Kidney glomerular epithelial cell (primary cell): ENCODE measurements around the gene METRN.
A peak's percentile ranks its signal among the peaks of the same experiment; 100 is the strongest.
"Not testable (repeated sequence)": the region's sequence is repeated elsewhere in the genome, so short reads cannot be mapped to it uniquely, and the experiment has no call there.

Experiments used
- DNase-seq: peaks from one replicate; lab custom pipeline; 2025; lab: John Stamatoyannopoulos, UW

The METRN gene

DNA sequence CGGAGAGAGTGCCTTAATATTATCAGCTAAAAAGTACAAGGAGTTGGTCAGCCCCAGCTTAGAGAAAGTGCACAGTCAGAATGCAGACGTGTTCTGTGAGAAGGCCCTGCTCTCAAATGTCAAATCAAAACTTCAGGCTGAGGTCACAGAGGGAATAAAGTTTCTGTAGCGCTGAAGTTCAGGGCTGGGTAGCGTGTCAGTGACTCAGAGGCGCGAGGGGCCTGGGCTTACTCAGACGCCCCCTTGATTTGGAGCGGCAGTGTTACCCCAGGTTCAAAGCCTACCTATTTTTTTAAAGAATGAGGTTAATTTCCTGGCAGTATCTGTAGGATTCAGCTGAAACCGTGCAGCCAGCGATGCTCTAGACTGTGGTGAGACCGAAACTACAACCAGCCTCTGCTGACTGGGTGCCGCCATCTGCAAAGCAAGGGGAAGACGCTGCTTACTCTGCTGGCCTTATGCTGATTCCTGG is 21.1 kb downstream of the METRN start:
- no peak for DNase-seq

DNA sequence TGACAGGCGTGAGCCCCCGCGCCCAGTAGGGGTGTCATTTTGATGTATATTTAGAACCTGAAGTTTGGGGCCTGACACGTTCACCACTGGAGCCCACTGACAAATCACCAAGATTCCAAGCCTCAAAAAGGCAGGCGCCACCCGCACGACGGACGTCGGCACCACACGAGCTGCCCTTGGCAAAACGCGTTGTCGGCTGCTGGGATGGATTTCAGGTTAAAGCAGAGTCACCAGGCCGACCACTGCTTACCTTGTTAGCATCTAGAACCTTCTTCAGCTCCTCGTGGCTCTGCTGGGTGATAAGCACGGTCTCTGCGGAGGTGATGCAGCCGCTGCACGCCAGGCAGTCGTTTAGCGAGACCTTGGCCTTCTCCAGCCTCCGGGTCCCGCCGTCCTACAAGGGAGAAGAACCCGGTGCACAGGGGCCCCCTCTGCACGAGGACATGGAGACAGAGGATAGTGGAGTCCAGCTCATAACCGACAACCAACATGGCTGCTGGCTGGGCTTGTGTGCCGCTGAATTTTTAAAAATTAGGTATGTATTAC is 22.1 kb downstream of the METRN start:
- DNase-seq, result no peak

DNA sequence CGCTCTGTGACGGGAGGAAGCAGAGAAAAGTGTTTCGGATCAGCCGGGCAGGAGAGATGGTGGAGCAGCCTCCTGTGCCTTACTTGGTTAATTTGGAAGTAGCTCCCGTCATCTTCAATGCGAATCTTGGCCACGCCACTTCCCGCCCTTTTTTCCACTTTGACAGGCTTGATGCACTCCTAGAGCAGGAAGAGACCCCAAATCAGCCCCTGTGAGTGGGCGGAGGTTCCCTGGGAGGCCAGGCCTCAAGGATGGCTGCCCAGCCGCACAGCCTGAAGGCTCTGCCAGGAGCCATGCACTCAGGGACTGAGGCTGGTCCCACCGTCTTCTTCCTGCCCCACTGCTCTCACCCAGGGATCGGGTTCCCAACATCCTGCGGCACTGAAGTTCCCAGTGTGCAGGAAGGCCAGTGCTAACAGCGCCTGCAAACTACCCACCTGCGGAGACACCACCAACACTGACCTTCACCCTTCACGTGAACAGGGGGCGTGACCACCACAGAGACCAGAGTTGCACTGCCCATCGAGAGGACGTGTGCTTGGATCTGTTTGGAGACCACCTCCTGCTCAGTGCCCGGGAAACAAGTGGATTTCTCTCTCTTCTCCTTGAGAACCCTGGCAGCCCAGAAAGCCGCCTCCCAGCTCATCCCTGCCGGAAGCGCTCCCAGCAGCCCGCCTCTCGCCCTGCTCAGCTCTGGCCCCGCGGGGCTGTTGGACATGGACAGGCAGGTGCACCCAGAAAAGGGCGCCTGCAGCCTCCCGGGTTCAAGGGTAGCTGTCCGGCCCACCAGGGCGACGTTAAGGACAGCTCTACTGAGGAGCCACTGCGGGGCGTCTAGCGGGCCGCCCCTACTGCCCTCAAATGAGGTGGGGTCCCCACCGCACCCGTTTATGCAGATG is 24.9 kb downstream of the METRN start:
- no peak for DNase-seq

DNA sequence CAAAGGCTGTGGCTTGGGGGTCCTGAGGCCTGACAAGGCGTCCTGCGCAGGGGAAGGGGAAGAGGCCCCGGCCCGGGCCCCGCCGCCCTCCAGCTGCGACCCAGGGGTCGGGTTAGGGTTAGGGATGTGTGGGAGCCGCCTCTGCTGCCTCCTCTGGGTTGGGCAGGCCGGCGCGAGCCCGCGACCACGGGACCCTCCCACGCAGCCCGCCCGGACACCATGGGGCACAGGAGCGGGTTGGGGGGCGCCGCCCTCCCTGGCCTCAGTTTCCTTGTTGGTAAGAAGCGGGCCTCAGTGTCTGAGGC is 25.5 kb downstream of the METRN start:
- no peak for DNase-seq

DNA sequence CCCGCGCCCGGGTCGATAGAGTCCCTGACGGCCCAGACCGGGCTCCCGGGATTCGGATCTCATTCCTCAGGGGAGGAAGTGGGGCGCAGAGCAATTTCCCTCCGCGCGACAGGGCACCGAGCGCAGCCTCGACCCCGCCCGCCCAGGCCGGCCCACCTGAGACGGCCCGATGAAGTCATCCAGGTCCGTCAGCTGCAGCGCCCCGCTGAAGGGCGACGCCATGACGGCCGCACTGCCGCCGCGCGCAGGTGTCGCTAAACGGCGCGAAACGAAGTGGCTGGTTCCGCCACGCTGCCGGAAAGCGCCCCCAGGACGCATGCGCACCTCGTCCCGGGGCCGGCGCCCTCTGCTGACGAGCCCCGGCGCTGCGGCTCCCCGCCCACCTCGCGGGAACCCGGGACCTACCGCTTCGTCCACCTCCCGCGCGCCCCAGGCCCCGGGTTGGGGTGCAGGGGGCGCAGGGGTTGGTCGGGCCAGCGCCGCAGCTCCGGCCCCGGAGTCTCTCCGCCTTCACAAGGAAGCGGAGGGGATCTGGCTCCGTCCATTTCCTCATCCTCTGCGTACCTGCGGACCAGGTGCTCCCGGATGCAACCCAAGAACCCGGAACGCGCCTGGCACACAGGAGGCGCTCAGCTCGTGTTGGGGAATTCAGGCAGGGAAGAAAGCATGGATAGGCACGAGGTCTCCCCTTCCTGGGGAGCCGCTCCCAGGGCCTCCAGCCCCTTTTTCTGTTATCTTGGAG is 26.0 kb downstream of the METRN start, which contains the start of gene CIAO3:
Gene CIAO3 (minus strand): TSS at position 234 of the 742 bp plus-strand sequence. CDS start 12 bp downstream, at position 222.
- peak; percentile 67 for DNase-seq

DNA sequence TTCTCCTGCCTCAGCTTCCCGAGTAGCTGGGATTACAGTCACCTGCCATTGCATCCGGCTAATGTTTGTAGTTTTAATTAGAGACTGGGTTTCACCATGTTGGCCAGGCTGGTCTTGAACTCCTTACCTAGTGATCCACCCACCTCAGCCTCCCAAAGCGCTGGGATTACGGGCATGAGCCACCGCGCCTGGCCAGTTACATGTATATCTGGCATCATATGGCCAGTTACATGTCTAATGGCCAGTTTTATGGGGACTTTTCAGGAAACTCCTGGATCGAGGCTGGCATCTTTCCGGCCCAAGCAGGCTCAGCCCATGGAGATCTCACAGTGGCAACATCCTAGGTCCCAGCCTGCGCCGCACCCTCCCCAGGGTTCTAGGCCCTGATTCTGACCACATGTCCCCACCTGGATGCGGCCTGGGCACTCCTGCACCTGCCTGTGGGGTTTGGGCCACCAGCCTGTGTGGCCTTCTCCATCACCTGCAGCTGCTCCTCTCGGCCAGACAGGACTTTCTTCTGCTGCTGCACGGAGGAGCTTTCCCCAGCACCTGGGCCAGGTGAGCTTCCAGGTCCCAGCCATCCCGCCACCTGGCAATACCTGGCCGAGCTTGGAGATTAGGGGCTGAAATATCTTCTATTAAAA is 27.2 kb downstream of the METRN start:
- DNase-seq, result no peak

DNA sequence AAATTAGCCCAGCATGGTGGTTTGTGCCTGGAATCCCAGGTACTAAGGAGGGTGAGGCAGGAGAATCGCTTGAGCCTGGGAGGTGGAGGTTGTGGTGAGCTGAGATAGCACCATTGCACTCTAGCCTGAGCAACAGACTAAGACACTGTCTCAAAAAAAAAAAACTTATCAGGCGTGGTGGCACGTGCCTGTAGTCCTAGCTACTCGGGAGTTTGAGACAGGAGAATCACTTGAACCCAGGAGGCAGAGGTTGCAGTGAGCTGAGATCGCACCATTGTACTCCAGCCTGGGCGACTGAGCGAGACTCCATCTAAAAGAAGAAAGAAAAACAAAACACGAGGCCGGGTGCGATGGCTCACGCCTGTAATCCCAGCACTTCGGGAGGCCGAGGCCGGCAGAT is 28.0 kb downstream of the METRN start:
- DNase-seq, result not testable (repeated sequence)

DNA sequence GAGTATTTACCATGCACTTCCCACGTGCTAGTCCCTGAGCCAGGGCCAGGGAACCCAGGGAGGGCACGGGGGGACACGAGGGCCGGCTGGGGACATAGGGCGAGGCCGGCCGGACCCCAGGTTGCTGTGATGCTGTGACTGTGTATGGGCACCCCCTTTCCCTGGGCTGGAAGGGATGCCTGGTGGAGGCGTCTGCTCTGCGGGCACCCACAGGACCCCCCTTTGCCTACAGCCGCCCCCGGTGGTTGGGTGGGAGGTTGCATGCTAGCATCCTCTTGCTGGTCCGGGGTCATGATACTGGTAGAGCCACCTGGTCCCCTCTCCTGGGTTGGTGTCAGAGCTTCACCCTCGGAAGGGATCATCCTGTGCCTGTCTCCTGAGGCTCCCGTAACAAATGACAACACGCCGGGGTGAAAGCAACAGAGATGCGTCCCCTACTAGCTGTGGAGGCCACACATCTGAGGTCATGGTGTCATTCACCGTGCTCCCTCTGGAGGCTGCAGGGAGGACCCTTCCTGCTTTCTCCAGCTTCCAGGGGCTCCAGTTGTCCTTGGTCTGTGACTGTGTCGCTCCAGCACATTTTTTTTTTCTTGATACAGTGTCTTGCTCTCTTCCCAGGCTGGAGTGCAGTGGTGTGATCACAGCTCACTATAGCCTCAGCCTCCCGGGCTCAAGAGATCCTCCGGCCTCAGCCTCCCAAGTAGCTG is 29.0 kb downstream of the METRN start:
- no peak for DNase-seq

DNA sequence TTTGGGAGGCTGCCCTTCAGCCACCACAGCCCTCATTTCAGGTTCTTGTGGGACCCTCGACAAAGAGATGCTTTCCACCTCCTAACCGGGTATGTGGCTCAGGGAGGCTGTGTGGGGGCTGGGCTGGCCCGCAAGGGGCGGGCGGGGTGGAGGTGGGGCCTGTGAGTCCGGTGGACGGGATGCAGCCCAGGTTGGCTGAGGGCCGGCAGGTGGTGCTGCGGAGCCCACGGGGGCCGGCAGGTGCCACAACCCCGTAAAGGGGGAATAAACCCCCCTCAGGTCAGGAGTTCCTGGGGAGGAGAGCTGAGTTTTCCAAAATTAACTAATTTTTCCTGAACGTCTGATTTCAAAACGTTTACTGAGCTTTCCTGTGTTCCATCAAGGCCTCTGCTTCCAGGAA is 30.8 kb downstream of the METRN start:
- DNase-seq, result no peak

DNA sequence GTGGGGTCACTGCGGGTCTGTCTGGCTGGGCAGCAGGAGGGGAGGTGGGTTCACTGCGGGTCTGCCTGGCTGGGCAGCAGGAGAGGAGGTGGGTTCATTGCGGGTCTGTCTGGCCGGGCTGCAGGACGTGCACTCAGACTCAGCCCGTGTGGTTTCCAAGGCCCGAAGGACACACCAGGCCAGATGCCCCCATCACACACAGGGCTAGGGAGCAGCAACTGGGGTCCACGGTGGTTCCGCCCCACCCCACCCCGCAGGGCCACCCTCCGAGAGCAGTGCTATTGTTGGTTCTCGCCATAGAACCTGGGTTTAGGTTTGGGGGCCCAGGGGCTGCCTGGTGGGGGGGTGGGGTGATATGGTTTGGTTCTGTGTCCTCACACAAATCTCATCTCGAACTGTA is 31.7 kb downstream of the METRN start:
- DNase-seq, result no peak

DNA sequence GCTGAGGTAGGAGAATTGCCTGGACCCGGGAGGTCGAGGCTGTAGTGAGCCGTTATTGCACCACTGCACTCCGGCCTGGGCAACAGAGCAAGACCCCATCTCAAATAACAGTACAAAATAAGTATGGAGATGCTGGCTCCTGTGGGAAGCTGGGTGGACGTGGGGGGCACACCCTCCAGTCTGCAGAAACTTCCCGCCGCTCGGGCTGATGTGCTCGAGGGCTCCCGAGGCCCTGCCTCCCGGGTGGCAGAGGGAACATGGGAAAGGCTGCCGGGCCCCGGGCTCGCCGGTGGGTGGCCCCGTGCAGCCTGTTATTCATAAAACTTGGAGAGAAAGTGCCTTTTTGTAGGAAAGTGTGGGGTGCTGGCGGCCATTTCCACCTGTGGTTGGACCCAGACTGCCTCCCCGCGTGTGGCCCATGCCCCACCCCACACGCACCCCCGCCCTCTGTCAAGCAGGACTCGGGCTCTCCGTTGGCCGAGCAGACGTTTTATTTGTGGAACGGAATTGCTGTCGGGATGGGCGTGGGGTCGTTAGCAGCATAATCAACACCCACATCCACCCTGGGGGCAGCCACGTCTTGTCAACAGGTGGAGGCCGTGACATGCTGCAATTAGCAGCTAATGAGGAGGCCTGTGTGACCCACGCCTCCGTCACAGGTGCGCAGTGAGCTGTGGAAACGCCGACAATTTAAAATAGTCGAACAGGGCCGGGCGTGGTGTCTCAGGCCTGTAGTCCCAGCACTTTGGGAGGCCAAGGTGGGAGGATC is 33.2 kb downstream of the METRN start:
- no peak for DNase-seq

DNA sequence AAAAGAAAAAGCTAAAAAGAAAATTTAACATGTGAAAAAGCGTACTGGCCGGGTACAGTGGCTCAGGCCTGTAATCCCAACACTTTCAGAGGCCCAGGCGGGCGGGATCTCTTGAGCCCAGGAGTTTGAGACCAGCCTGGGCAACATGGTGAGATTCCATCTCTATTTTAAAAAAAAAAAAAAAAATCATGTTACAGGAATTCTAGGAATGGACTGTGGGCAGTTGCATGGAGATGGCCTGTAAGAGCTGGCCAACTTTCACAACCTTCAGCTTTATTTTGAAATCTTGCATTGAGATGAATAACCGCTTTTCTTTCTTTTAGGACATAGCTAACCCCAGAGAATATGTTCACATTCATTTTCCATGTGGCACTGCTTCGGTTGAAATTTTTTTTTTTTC is 34.1 kb downstream of the METRN start:
- DNase-seq, result peak; percentile 26

DNA sequence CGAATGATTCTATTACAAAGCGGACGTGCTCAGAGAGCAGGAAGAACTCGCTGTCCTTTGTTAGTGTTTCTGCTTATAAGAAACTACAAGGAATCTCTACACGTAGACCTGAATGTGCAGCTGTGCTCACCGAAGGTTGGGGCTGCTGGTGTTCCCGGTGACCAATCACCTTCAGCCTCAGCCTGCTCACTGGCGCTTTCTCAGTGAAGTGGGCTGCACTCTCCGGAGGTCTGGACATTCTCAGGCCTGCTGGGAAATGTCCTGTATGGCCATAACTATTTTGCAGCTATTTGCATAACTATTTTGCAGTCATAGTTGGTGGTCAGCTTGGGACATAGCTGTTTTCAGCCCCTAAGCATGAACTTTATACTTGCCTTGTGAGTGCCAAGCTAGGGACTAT is 35.6 kb downstream of the METRN start:
- DNase-seq, result no peak

DNA sequence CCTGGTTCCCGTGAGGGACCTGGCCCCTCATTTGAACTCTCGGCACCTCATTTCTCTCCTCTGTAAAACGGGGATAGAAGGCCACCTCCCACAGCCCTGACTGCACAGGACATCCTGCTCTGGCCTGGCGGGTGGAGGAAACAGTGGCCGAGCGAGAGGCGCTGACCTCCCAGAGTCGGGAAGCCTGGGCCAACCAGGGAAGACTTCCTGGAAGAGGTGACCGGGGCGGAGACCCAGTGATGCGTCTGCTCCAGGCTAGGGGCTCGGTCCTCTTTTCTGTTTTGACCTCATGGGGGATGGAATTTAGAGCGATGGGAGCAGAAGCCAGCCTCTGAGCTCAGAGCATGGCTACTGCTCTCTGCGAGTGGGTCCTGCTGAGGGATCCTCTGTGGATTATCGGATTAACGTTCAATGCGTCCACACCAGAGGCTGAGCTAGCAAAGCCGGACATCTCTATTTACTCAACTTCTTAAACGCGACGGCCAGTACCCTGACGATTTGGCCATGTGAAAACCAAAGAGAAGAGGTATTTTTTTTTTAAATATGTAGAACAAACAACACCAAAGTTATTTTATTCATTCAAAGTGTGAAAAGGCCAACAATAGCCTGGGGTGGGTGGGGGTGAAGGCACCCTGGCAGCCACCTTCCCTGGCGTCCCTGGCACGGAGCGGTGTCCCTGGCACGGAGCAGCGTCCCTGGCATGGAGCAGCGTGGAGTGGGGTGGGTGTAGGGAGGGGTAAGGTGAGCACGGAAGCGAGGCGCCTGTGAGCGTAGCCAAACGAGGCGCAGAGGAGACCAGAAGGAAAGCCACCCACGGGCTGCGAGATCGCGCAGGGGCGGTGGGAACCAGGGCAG is 36.5 kb downstream of the METRN start:
- no peak for DNase-seq

DNA sequence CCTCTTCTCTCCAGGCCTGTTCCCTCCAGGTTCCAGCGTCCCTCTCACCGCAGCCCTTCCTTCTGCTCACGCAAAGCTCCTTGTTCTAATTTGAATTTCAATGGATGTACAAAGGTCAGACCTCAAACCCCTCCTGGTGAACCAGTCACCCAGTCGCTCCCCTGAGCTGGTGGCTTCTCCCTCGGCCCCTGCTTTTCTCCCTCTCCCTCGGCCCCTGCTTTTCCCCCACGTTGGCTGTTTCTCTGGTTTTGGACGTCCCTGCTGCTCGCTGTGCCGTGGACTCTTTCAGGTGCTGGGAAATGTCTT is 37.0 kb downstream of the METRN start:
- DNase-seq, result no peak

DNA sequence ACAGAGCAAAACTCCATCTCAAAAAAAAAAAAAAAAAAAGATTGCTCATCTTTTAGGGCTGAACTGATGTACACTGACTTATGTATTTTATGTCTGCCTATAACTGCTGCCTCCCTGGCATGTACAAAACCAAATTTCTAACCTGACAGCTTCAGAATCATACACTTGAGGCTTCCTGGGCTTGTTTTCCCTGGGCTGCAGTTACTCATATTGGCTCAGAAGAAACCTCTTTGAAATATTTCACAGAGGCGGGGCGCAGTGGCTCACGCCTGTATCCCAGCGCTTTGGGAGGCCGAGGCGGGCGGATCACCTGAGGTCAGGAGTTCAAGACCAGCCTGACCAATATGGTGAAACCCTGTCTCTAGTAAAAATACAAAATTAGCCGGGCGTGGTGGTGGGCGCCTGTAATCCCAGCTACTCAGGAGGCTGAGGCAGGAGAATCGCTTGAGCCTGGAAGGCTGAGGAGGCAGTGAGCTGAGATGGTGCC is 39.2 kb downstream of the METRN start:
- DNase-seq, result not testable (repeated sequence)

DNA sequence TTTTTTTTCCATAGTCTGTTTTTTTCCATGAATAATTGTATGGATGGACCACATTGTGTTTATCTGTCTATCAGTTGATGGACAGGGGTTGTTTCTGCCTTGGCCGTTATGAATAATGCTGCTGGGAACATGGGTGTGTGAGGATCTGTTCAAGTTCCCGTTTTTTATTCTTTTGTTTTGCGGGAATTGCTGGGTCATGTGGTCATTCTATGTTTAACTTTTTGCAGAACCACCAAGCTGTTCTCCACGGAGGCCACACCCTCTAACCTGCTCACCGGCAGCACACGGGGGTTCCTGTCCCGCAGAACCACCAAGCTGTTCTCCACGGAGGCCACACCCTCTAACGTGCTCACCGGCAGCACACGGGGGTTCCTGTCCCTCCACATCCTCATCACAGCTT is 39.7 kb downstream of the METRN start:
- DNase-seq, result no peak

DNA sequence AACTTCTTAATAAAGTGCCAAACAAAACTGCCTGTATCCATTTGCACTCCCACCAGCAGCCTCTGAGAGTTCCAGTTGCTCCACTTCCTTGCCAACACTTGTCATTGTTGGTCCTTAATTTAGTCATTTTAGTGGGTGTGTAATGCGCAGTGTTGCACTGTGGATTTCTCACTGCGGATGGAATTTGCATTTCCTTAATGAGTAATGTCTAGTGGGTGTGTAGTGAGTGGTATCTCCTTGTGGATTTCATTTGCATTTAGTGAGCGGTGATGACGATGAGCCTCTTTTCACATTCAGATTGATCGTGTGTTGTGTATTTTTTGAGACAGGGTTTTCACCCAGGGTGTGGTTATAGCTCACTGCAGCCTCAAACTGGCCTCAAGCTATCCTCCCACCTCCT is 41.5 kb downstream of the METRN start:
- no peak for DNase-seq

DNA sequence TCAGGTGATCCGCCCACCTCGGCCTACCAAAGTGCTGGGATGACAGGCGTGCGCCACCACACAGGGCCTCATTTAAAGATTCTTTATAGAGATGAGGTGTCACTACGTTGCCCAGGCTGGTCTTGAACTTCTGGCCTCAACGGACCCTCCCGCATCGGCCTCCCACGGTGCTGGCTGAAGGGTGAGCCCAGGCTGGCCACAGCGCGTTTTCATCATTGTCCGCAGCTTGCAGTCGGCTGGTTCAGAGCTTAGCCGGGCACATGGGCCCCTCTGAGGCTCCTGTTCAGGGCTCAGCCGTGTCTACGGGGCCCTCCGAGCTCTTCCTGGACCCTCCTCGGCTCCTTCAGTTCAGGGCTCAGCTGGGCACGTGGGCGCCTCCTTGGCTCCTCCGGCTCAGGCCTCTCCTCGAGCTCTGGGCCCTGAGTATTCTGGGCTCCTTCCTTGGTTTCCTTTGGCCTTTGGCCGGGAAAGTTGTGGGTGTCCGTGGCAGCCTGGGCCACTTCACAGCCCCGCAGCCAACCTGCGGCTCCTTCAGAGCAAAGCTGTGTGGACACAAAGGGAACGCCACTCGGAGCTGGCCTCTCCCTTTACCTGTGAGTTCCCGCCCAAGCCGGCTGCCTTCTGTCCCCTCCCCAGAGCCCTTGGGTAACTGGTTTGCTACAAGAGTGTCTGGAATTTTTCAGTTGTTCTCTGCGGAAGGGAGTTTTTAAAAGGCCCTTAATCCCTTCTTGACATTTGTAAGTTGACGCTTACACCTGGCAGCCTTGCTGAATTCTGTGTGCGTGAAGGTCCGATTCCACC is 44.4 kb downstream of the METRN start:
- no peak for DNase-seq
